CD14-positive monocyte (primary cell): Measurements from ENCODE around the gene KRTAP5-4. TPM values are rescaled to one million over a fixed set of nuclear protein-coding genes. Genes with fewer than 3 reads are reported as not detected.

Experiments used
- DNase-seq, 3 donors: peaks; one replicate each; pipeline ENCODE4 v3.0.0-alpha.2; 2011 to 2022
- H2AFZ ChIP-seq: 2 replicates; pipeline ENCODE4 v1.6.0; 2012; ENCODE audit warnings: mild to moderate bottlenecking, low read depth, low read length, inconsistent platforms; ENCODE audit not compliant: insufficient read depth, poor library complexity, severe bottlenecking
- H3K27ac ChIP-seq, 2 donors: 1 replicate in 1 of 2; 2 replicates in 1 of 2; pipeline ENCODE4 v1.5.1; 2012 to 2013; ENCODE audit warnings: low read length in 2 of 2, control low read depth in 1 of 2, inconsistent platforms in 1 of 2, low read depth in 1 of 2, mild to moderate bottlenecking in 1 of 2
- H3K27me3 ChIP-seq, 2 donors: one replicate each; pipeline versions ENCODE4 v1.6.0 to v1.6.1; 2011 to 2013; ENCODE audit warnings: low read length in 2 of 2; ENCODE audit not compliant: control insufficient read depth in 2 of 2, insufficient read depth in 2 of 2
- H3K36me3 ChIP-seq, 2 donors: replicated peaks in 1 of 2; 1 replicate in 1 of 2; 2 replicates in 1 of 2; pipeline versions ENCODE4 v1.5.1 to v1.6.1; 2012 to 2013; ENCODE audit warnings: low read length in 2 of 2, control low read depth in 1 of 2, inconsistent platforms in 1 of 2, mild to moderate bottlenecking in 1 of 2; ENCODE audit not compliant: insufficient read depth in 2 of 2, control insufficient read depth in 1 of 2
- H3K4me1 ChIP-seq, 2 donors: 1 replicate in 1 of 2; 2 replicates in 1 of 2; pipeline versions ENCODE4 v1.5.1 to v1.6.1; 2012 to 2013; ENCODE audit warnings: low read length in 2 of 2, control low read depth in 1 of 2, inconsistent platforms in 1 of 2, mild to moderate bottlenecking in 1 of 2, moderate library complexity in 1 of 2; ENCODE audit not compliant: insufficient read depth in 2 of 2, control insufficient read depth in 1 of 2
- H3K4me2 ChIP-seq: replicated peaks from 2 replicates; pipeline ENCODE3; 2012; ENCODE audit warnings: low read length, moderate library complexity, mild to moderate bottlenecking; ENCODE audit not compliant: poor library complexity, severe bottlenecking; ENCODE audit errors: extremely low read depth
- H3K4me3 ChIP-seq, 3 experiments: fragments of 200-600 bp in 1 of 3; sonication (generic) in 1 of 3; replicated peaks in 1 of 3; 1 replicate in 2 of 3; 2 replicates in 1 of 3; pipeline ENCODE4 v1.5.1; 2011 to 2013; ENCODE audit warnings: low read length in 3 of 3, mild to moderate bottlenecking in 3 of 3, control low read depth in 2 of 3, low read depth in 2 of 3, inconsistent platforms in 1 of 3, moderate library complexity in 1 of 3
- H3K79me2 ChIP-seq: 2 replicates; pipeline ENCODE4 v1.6.0; 2012; ENCODE audit warnings: mild to moderate bottlenecking, control low read depth, inconsistent platforms, low read length, moderate library complexity; ENCODE audit not compliant: insufficient read depth
- H3K9ac ChIP-seq: 2 replicates; pipeline ENCODE4 v1.6.0; 2017; ENCODE audit warnings: low read length, mild to moderate bottlenecking; ENCODE audit not compliant: insufficient read depth, poor library complexity, severe bottlenecking
- H3K9me3 ChIP-seq, 2 donors: replicated peaks in 1 of 2; 1 replicate in 1 of 2; 2 replicates in 1 of 2; pipeline versions ENCODE4 v1.5.1 to v1.6.1; 2012 to 2013; ENCODE audit warnings: low read length in 2 of 2, control low read depth in 1 of 2; ENCODE audit not compliant: control insufficient read depth in 1 of 2, insufficient read depth in 1 of 2
- H4K20me1 ChIP-seq: 2 replicates; pipeline ENCODE4 v1.6.0; 2012; ENCODE audit warnings: mild to moderate bottlenecking, low read length, control low read depth, moderate library complexity; ENCODE audit not compliant: insufficient read depth
- H3K27ac Mint-ChIP-seq, 7 donors: one replicate each; pipeline ENCODE4 v1.8.0; 2020; ENCODE audit warnings: mild to moderate bottlenecking in 7 of 7, mixed read lengths in 7 of 7, moderate library complexity in 6 of 7, inconsistent platforms in 2 of 7
- H3K27me3 Mint-ChIP-seq, 3 donors: one replicate each; pipeline ENCODE4 v1.8.0; 2021 to 2022; ENCODE audit warnings: low read depth in 3 of 3, mild to moderate bottlenecking in 3 of 3, mixed read lengths in 3 of 3, moderate library complexity in 3 of 3, inconsistent platforms in 1 of 3
- H3K36me3 Mint-ChIP-seq, 2 donors: one replicate each; pipeline ENCODE4 v1.8.0; 2020; ENCODE audit warnings: mixed read lengths in 2 of 2, inconsistent platforms in 1 of 2, mild to moderate bottlenecking in 1 of 2
- H3K4me1 Mint-ChIP-seq: one replicate; pipeline ENCODE4 v1.8.0; 2020; ENCODE audit warnings: mild to moderate bottlenecking, mixed read lengths
- H3K4me3 Mint-ChIP-seq, 2 donors: one replicate each; pipeline ENCODE4 v1.8.0; 2020; ENCODE audit warnings: mild to moderate bottlenecking in 2 of 2, mixed read lengths in 2 of 2, moderate library complexity in 1 of 2
- H3K9me3 Mint-ChIP-seq, 7 donors: one replicate each; pipeline ENCODE4 v1.8.0; 2020 to 2022; ENCODE audit warnings: mixed read lengths in 7 of 7, mild to moderate bottlenecking in 6 of 7, moderate library complexity in 6 of 7, inconsistent platforms in 2 of 7
- CTCF ChIP-seq: fragments of 200-600 bp; IDR thresholded peaks from one replicate; pipeline ENCODE4 v1.8.0; 2022; ENCODE audit warnings: antibody characterized with exemption, mild to moderate bottlenecking
- WGBS: methylation state at CpG from one replicate; pipeline ENCODE4 v1.1.5; 2013; ENCODE audit warnings: missing lambda C conversion rate; ENCODE audit not compliant: insufficient coverage; 5-methylcytosine and 5-hydroxymethylcytosine counted together
- intact Hi-C, 2 donors: fragments of 100-400 bp; cut with micrococcal nuclease; formaldehyde crosslinking; loops; one replicate each; pipeline versions ENCODE4 v1.15.0 to v1.15.1; 2023
- polyA plus RNA-seq, 3 donors: library from polyadenylated mRNA; depleted of rRNA in 1 of 3; unstranded in 2 of 3; stranded (reverse) in 1 of 3; fragments of 300-500 nt in 2 of 3; fragments of >200 nt in 1 of 3; fragmentation: Illumina TruSeq in 2 of 3; gene quantifications; 1 replicate in 2 of 3; 2 replicates in 1 of 3; pipeline ENCODE4 v1.2.3, GENCODE V29; 2012 to 2021

The KRTAP5-4 gene
- polyA plus RNA-seq, 3 donors, result not detected

DNA sequence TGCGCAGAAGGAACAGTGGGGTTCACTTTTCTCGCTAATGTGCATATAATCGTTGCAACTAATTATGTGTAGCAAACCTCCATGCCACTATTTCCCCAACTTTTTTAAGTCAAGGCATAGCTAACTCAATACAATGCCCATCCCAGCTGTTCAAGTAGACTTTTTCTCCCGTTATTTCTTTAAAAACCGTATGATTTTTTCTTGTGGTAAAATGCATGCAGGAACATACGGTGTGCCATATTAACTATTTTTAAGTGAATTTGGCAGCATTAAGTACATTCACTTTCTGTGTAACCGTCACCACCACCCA lies 47.0 kb downstream of the KRTAP5-4 start:
- TF ChIP-seq CTCF, result peak; percentile 44
- Mint-ChIP-seq H3K27ac (no peak overlapping the region), H3K27me3 (peaks cover 53 to 71% (median 58%) of the 10 kb centered on the region in 3 donors), H3K9me3 (peaks cover 11 to 25% (median 22%) of the 10 kb centered on the region in 7 donors), H3K4me1 (no peaks in the 10 kb centered on the region), H3K36me3 (no peaks in the 10 kb centered on the region), H3K4me3 (peak overlapping the region in 1 of 2 donors; percentile 70)
- Histone ChIP-seq H4K20me1 (no peaks in the 10 kb centered on the region), H3K4me1 (peaks cover 6 to 24% of the 10 kb centered on the region in 2 donors), H3K79me2 (no peaks in the 10 kb centered on the region), H3K4me2 (no peak overlapping the region), H2AFZ (no peak overlapping the region), H3K36me3 (no peaks in the 10 kb centered on the region), H3K4me3 (no peak overlapping the region), H3K9ac (no peak overlapping the region), H3K9me3 (peaks cover 12 to 20% of the 10 kb centered on the region in 2 donors), H3K27ac (no peak overlapping the region), H3K27me3 (peaks cover 27 to 48% of the 10 kb centered on the region in 2 donors)
- DNase-seq, result no peak
- 15% methylated on average over 4 of the region's 7 CpGs for WGBS
- intact Hi-C loops, result loop anchor here (5.0 to 10.0 kb wide), 3 partner anchors 263 to 373 kb away; no protein-coding TSS in a partner anchor

DNA sequence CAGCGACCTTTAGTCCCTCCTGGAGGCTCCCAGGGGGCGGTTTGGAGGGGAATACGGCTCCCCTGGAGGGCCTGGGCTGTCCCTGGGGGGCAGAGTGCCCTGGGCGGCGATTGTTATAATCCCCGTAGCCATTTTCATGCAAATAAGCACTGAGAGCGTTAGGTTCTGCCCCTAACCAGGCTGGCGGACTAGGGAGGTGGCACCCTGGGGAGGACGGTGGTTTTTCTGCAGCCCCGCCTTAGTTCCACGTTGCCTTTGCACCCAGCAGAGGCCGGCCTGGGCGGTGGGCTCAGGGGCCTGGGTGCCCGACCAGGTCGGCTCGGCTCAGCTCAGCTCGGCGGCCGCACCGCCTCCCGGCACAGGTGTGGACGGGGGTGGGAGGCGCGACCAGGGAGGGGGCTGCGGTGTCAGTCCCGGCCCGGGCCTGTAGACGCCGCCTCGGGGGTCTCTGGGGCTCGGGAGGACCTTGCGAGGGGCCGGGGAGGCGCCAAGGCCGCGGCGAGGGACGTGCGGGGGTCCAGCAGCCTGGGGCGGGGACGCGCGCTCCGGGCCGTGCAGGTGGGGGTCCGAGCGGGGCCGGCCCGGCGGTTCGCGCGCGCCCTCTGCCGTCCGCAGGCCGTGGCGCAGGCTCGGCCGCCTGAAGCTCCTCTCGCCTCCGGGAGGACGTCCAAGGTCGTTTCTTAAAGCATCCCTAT lies 47.6 kb downstream of the KRTAP5-4 start:
- H3K4me2 ChIP-seq, result peak overlapping the region; percentile 60
- 2% methylated on average over 64 of the region's 64 CpGs for WGBS
- peak overlapping the region; percentile 50 for H2AFZ ChIP-seq

More for the DNA sequence above, 47.6 kb downstream of the KRTAP5-4 start:
- Histone ChIP-seq H3K79me2 (no peaks in the 10 kb centered on the region), H3K4me1 (peaks cover 6 to 24% of the 10 kb centered on the region in 2 donors), H3K36me3 (no peaks in the 10 kb centered on the region), H3K27me3 (peaks cover 27 to 53% of the 10 kb centered on the region in 2 donors), H3K4me3 (peak overlapping the region in 1 of 3 experiments; percentile 50), H3K9me3 (peaks cover 12 to 20% of the 10 kb centered on the region in 2 donors), H3K9ac (no peak overlapping the region), H3K27ac (no peak overlapping the region), H4K20me1 (no peaks in the 10 kb centered on the region)
- H3K36me3 Mint-ChIP-seq, result no peaks in the 10 kb centered on the region
- peaks cover 58 to 75% (median 59%) of the 10 kb centered on the region in 3 donors for H3K27me3 Mint-ChIP-seq
- peak in 2 of 3 donors; percentile 28 to 43 for DNase-seq
- H3K4me3 Mint-ChIP-seq, result peak overlapping the region; percentile 45 to 55
- no peak overlapping the region for H3K27ac Mint-ChIP-seq
- intact Hi-C loops, result loop anchor here (5.0 to 10.0 kb wide), 3 partner anchors 262 to 372 kb away; no protein-coding TSS in a partner anchor
- no peaks in the 10 kb centered on the region for H3K4me1 Mint-ChIP-seq
- peak; percentile 98 for TF ChIP-seq CTCF
- peaks cover 11 to 22% (median 19%) of the 10 kb centered on the region in 7 donors for H3K9me3 Mint-ChIP-seq
